Fibroblast of lung (primary cell): ENCODE measurements around the gene OR2V1. TPM values are rescaled to one million over a fixed set of nuclear protein-coding genes. Genes with fewer than 3 reads are reported as not detected.

Experiments used
- DNase-seq, 2 donors: peaks; one replicate each; pipeline versions ENCODE4 v3.0.0 to v3.0.0-alpha.2; 2010; ENCODE audit warnings: low read depth in 2 of 2
- H2AFZ ChIP-seq: 2 replicates; pipeline ENCODE4 v1.5.1; 2012; ENCODE audit warnings: low read length, control low read depth, inconsistent platforms
- H3K27ac ChIP-seq: 2 replicates; pipeline ENCODE4 v1.5.1; 2011; ENCODE audit warnings: low read length, control low read depth; ENCODE audit not compliant: insufficient read depth
- H3K27me3 ChIP-seq: 2 replicates; pipeline ENCODE4 v1.5.1; 2011; ENCODE audit warnings: mild to moderate bottlenecking, low read length; ENCODE audit not compliant: control insufficient read depth, insufficient read depth
- H3K36me3 ChIP-seq: 2 replicates; pipeline ENCODE4 v1.5.1; 2011; ENCODE audit warnings: low read length; ENCODE audit not compliant: control insufficient read depth, insufficient read depth
- H3K4me1 ChIP-seq: 2 replicates; pipeline ENCODE4 v1.5.1; 2011; ENCODE audit warnings: low read length; ENCODE audit not compliant: control insufficient read depth, insufficient read depth; ENCODE audit errors: extremely low read depth
- H3K4me2 ChIP-seq: 2 replicates; pipeline ENCODE4 v1.5.1; 2011; ENCODE audit warnings: low read length, control low read depth; ENCODE audit not compliant: insufficient read depth; ENCODE audit errors: extremely low read depth
- H3K4me3 ChIP-seq, 4 experiments: fragments of 200-600 bp in 1 of 4; sonication (generic) in 1 of 4; replicated peaks in 1 of 4; 2 replicates each; pipeline ENCODE4 v1.5.1; 2011 to 2016; ENCODE audit warnings: low read length in 4 of 4, low read depth in 3 of 4, mild to moderate bottlenecking in 3 of 4, control low read depth in 2 of 4, inconsistent platforms in 1 of 4, mixed read lengths in 1 of 4; ENCODE audit not compliant: insufficient read depth in 1 of 4; ENCODE audit errors: control extremely low read depth in 1 of 4
- H3K79me2 ChIP-seq: 2 replicates; pipeline ENCODE4 v1.5.1; 2012; ENCODE audit warnings: mild to moderate bottlenecking, low read length, inconsistent platforms; ENCODE audit not compliant: control insufficient read depth, insufficient read depth
- H3K9ac ChIP-seq: 2 replicates; pipeline ENCODE4 v1.5.1; 2011; ENCODE audit warnings: mild to moderate bottlenecking, low read length, control low read depth; ENCODE audit not compliant: insufficient read depth
- H3K9me3 ChIP-seq: 2 replicates; pipeline ENCODE4 v1.5.1; 2012; ENCODE audit warnings: low read depth, low read length; ENCODE audit not compliant: control insufficient read depth, insufficient read depth
- H4K20me1 ChIP-seq: 2 replicates; pipeline ENCODE4 v1.5.1; 2011; ENCODE audit warnings: low read length; ENCODE audit not compliant: control insufficient read depth, insufficient read depth; ENCODE audit errors: extremely low read depth
- EZH2 ChIP-seq: IDR thresholded peaks from 2 replicates; pipeline ENCODE4 v1.5.1; 2012; ENCODE audit warnings: low read length, control low read depth, mild to moderate bottlenecking; ENCODE audit errors: missing control alignments
- polyA plus RNA-seq, 2 donors: library from polyadenylated mRNA; depleted of rRNA in 1 of 2; stranded (reverse) in 1 of 2; unstranded in 1 of 2; fragments of >200 nt; gene quantifications; 2 replicates each; pipeline ENCODE4 v1.2.1, GENCODE V29; 2011 to 2012; ENCODE audit warnings: missing spikeins in 1 of 2
- total RNA-seq: library from RNA; depleted of rRNA; stranded (reverse); fragments of >200 nt; gene quantifications from 2 replicates; pipeline ENCODE4 v1.2.1, GENCODE V29; 2014
- TF ChIP-seq, protein P1 (sequence below), 2 donors: IDR thresholded peaks in 1 of 2; conservative IDR thresholded peaks in 1 of 2; 1 replicate in 1 of 2; 2 replicates in 1 of 2; pipeline ENCODE4 v1.5.1; 2011 to 2012; ENCODE audit warnings: low read length in 2 of 2, control low read depth in 1 of 2, inconsistent platforms in 1 of 2, low read depth in 1 of 2, mild to moderate bottlenecking in 1 of 2

The OR2V1 gene
- total and polyA plus RNA-seq, 2 donors (not counting 1 experiment from before 2014, with no cell fraction given), result not detected

DNA sequence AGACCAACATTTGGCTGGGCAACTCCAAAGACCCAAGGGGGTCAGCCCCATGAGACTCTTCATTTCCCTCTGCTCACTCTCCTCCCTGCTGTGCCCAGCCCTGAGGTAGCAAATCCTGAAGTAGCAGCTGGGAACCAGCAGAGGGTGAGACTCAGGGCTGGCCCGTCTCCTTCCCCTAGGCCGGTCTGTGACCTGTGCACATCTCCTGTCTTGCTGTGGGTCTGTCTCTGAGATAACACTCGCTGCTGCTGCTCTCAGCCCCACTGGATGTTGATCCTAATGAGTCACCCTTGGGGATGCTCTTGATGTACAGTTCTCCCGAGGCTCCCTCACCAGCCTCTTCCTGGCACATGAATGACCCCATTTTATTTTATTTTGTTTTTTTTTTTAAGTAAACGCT is 7.3 kb upstream of the OR2V1 start:
- Histone ChIP-seq H3K9ac (no peak overlapping the region), H3K4me3 (no peak overlapping the region), H3K4me2 (no peak overlapping the region), H4K20me1 (no peaks in the 10 kb centered on the region), H3K4me1 (peaks cover 2% of the 10 kb centered on the region), H3K9me3 (no peaks in the 10 kb centered on the region), H2AFZ (no peak overlapping the region), H3K27me3 (no peaks in the 10 kb centered on the region), H3K36me3 (no peaks in the 10 kb centered on the region), H3K79me2 (no peaks in the 10 kb centered on the region), H3K27ac (no peak overlapping the region)
- TF ChIP-seq, protein P1, sequence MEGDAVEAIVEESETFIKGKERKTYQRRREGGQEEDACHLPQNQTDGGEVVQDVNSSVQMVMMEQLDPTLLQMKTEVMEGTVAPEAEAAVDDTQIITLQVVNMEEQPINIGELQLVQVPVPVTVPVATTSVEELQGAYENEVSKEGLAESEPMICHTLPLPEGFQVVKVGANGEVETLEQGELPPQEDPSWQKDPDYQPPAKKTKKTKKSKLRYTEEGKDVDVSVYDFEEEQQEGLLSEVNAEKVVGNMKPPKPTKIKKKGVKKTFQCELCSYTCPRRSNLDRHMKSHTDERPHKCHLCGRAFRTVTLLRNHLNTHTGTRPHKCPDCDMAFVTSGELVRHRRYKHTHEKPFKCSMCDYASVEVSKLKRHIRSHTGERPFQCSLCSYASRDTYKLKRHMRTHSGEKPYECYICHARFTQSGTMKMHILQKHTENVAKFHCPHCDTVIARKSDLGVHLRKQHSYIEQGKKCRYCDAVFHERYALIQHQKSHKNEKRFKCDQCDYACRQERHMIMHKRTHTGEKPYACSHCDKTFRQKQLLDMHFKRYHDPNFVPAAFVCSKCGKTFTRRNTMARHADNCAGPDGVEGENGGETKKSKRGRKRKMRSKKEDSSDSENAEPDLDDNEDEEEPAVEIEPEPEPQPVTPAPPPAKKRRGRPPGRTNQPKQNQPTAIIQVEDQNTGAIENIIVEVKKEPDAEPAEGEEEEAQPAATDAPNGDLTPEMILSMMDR (conservative IDR thresholded peaks at IDR 0.05 in 1 of 2, IDR thresholded peaks at IDR 0.05 in 1 of 2; ENCODE audit: low read depth in 1 of 2, low read length in 2 of 2), result no peak
- TF ChIP-seq EZH2, result no peak
- DNase-seq, result no peak

DNA sequence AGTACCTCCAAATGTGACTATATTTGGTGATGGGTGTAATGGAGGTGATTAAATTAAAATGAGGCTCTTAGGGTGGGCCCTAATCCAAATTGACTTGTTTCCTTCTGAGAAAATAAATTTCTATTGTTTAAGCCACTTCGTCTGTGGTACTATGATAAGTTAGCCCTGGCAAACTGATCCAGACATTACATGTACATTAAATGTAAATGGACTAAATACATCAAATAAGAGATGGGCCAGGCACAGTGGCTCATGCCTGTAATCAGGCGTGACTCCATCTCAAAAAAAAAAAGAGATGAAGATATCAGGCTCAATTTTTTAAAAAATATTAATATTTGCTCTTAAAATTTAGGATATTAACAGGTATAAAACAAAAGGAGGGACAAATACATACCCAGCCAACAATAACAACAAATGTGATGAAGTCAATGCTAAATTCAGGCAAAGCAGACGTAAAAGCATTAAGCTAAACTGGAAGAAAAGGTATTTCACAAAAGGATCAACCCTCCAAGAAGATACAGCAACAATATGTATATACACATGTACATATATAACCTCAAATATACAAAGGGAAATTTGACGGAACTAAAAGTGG is 5.5 kb upstream of the OR2V1 start:
- H2AFZ ChIP-seq, result no peak overlapping the region
- H3K4me1 ChIP-seq, result peaks cover 2% of the 10 kb centered on the region
- H3K4me3 ChIP-seq, result no peak overlapping the region
- no peak overlapping the region for H3K27ac ChIP-seq
- H3K9ac ChIP-seq, result no peak overlapping the region
- H3K4me2 ChIP-seq, result no peak overlapping the region
- H3K27me3 ChIP-seq, result no peaks in the 10 kb centered on the region
- H4K20me1 ChIP-seq, result no peaks in the 10 kb centered on the region
- no peaks in the 10 kb centered on the region for H3K79me2 ChIP-seq
- no peaks in the 10 kb centered on the region for H3K36me3 ChIP-seq
- TF ChIP-seq, protein P1 (conservative IDR thresholded peaks at IDR 0.05 in 1 of 2, IDR thresholded peaks at IDR 0.05 in 1 of 2; ENCODE audit: low read depth in 1 of 2, low read length in 2 of 2), result no peak
- no peak for TF ChIP-seq EZH2
- no peak for DNase-seq
- H3K9me3 ChIP-seq, result no peaks in the 10 kb centered on the region

- Histone ChIP-seq H3K27me3 (peaks cover 3% of the 10 kb centered on the region), H3K36me3 (no peaks in the 10 kb centered on the region), H3K27ac (no peak overlapping the region), H3K9ac (no peak overlapping the region), H3K4me1 (peaks cover 2% of the 10 kb centered on the region), H3K4me3 (no peak overlapping the region), H3K4me2 (no peak overlapping the region), H3K9me3 (no peaks in the 10 kb centered on the region), H2AFZ (no peak overlapping the region), H3K79me2 (no peaks in the 10 kb centered on the region), H4K20me1 (no peaks in the 10 kb centered on the region)
- no peak for DNase-seq
- TF ChIP-seq, protein P1 (conservative IDR thresholded peaks at IDR 0.05 in 1 of 2, IDR thresholded peaks at IDR 0.05 in 1 of 2; ENCODE audit: low read depth in 1 of 2, low read length in 2 of 2), result no peak
- no peak for TF ChIP-seq EZH2
Measured at GRCh38 chr5:181134259-181134658, 3.3 kb upstream of the OR2V1 start.
